Mesenchymal stem cell (in vitro differentiated cells and primary cell): ENCODE measurements around the gene ACOX3.

Experiments
- DNase-seq: peaks from one replicate; pipeline ENCODE4 v3.0.0-alpha.2; 2013
- H2AFZ ChIP-seq: one replicate; pipeline ENCODE4 v1.6.1; 2013; ENCODE audit warnings: low read depth, mild to moderate bottlenecking, control low read depth, inconsistent platforms, low read length, moderate library complexity
- H2AK5ac ChIP-seq: 2 replicates; pipeline ENCODE4 v1.6.1; 2013; ENCODE audit warnings: low read length, moderate library complexity, mild to moderate bottlenecking, inconsistent platforms; ENCODE audit not compliant: severe bottlenecking
- H2BK120ac ChIP-seq: one replicate; pipeline ENCODE4 v1.6.1; 2013; ENCODE audit warnings: low read depth, mild to moderate bottlenecking, inconsistent platforms, low read length, moderate library complexity
- H2BK12ac ChIP-seq, 2 experiments: one replicate each; pipeline ENCODE4 v1.6.1; 2013; ENCODE audit warnings: inconsistent platforms in 2 of 2, low read length in 2 of 2, mild to moderate bottlenecking in 2 of 2, moderate library complexity in 2 of 2, control low read depth in 1 of 2
- H2BK15ac ChIP-seq: one replicate; pipeline ENCODE4 v1.6.1; 2013; ENCODE audit warnings: mild to moderate bottlenecking, low read depth, inconsistent platforms; ENCODE audit not compliant: poor library complexity, severe bottlenecking
- H2BK5ac ChIP-seq: 2 replicates; pipeline ENCODE4 v1.6.1; 2013; ENCODE audit warnings: low read depth, mild to moderate bottlenecking, low read length, control low read depth, inconsistent platforms; ENCODE audit not compliant: poor library complexity, severe bottlenecking
- H3K14ac ChIP-seq, 2 experiments: one replicate each; pipeline ENCODE4 v1.6.1; 2013; ENCODE audit warnings: inconsistent platforms in 2 of 2, low read length in 2 of 2, control low read depth in 1 of 2, mild to moderate bottlenecking in 1 of 2, moderate library complexity in 1 of 2
- H3K18ac ChIP-seq, 2 experiments: one replicate each; pipeline ENCODE4 v1.6.1; 2013; ENCODE audit warnings: inconsistent platforms in 2 of 2, low read length in 2 of 2, control low read depth in 1 of 2, low read depth in 1 of 2, mild to moderate bottlenecking in 1 of 2
- H3K23ac ChIP-seq, 2 experiments: one replicate each; pipeline ENCODE4 v1.6.1; 2013; ENCODE audit warnings: inconsistent platforms in 2 of 2, low read length in 2 of 2, mild to moderate bottlenecking in 2 of 2, moderate library complexity in 2 of 2, control low read depth in 1 of 2
- H3K27ac ChIP-seq: 2 replicates; pipeline ENCODE4 v1.5.1; 2013; ENCODE audit warnings: mild to moderate bottlenecking, moderate library complexity, low read length, control low read depth, inconsistent platforms; ENCODE audit not compliant: poor library complexity, severe bottlenecking
- H3K27me3 ChIP-seq, 2 experiments: 2 replicates each; pipeline versions ENCODE4 v1.6.1 to v1.7.0; 2013; ENCODE audit warnings: low read length in 2 of 2, mild to moderate bottlenecking in 2 of 2, moderate library complexity in 2 of 2, control low read depth in 1 of 2, inconsistent platforms in 1 of 2; ENCODE audit not compliant: control insufficient read depth in 1 of 2, insufficient read depth in 1 of 2
- H3K36me3 ChIP-seq, 2 experiments: 2 replicates each; pipeline versions ENCODE4 v1.6.1 to v1.7.0; 2013; ENCODE audit warnings: low read length in 2 of 2, control low read depth in 1 of 2, inconsistent platforms in 1 of 2, low read depth in 1 of 2, mild to moderate bottlenecking in 1 of 2; ENCODE audit not compliant: insufficient read depth in 2 of 2, control insufficient read depth in 1 of 2
- H3K4ac ChIP-seq, 2 experiments: one replicate each; pipeline ENCODE4 v1.6.1; 2013; ENCODE audit warnings: inconsistent platforms in 2 of 2, low read length in 2 of 2, mild to moderate bottlenecking in 2 of 2, moderate library complexity in 2 of 2, control low read depth in 1 of 2, low read depth in 1 of 2
- H3K4me1 ChIP-seq: 2 replicates; pipeline ENCODE4 v1.6.1; 2013; ENCODE audit warnings: low read depth, low read length, control low read depth; ENCODE audit not compliant: control insufficient read depth, insufficient read depth
- H3K4me2 ChIP-seq: 2 replicates; pipeline ENCODE4 v1.6.1; 2013; ENCODE audit warnings: low read length, mild to moderate bottlenecking, inconsistent platforms; ENCODE audit not compliant: poor library complexity, severe bottlenecking
- H3K4me3 ChIP-seq, 2 experiments: 2 replicates each; pipeline versions ENCODE4 v1.5.1 to v1.7.0; 2013; ENCODE audit warnings: low read length in 2 of 2, mild to moderate bottlenecking in 2 of 2, control low read depth in 1 of 2, low read depth in 1 of 2; ENCODE audit not compliant: insufficient read depth in 1 of 2
- H3K79me1 ChIP-seq: replicated peaks from 2 replicates; pipeline ENCODE4 v1.6.1; 2013; ENCODE audit warnings: mild to moderate bottlenecking, control low read depth, low read length, inconsistent platforms; ENCODE audit not compliant: poor library complexity, severe bottlenecking
- H3K9ac ChIP-seq: 2 replicates; pipeline ENCODE4 v1.7.0; 2013; ENCODE audit warnings: mild to moderate bottlenecking, low read length, moderate library complexity
- H3K9me3 ChIP-seq: 2 replicates; pipeline ENCODE4 v1.7.0; 2013; ENCODE audit warnings: mild to moderate bottlenecking, low read length; ENCODE audit not compliant: control insufficient read depth
- H4K8ac ChIP-seq: one replicate; pipeline ENCODE4 v1.6.1; 2013; ENCODE audit warnings: inconsistent platforms, mild to moderate bottlenecking, low read length, moderate library complexity
- H4K91ac ChIP-seq: one replicate; pipeline ENCODE4 v1.6.1; 2013; ENCODE audit warnings: mild to moderate bottlenecking, low read length, inconsistent platforms
- WGBS: methylation state at CpG from one replicate; pipeline ENCODE4 v1.1.7; 2013; ENCODE audit warnings: mixed read lengths; 5-methylcytosine and 5-hydroxymethylcytosine counted together

The ACOX3 gene

DNA sequence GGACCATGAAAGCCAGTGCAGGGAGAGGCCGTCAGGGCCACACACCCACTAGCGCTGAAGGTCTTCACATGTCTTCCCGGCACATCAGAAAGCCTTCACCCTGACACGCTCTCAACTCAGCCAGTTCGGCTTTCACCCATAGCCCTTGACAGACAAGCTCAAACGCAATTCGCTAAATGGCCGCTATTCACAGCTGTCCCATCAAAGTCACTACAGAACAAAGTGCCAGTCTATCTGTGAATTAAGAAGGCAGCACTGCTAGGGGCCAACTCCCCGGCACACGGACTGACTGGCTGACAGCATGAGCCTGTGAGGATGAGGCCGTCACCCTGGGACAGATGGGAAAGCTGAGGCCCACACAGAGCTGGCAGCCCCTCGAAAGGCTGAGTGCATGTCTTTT lies 45.7 kb downstream of the ACOX3 start:
- Histone ChIP-seq H2BK5ac (no peak overlapping the region), H2AFZ (no peak overlapping the region), H3K27me3 (no peaks in the 10 kb centered on the region), H2BK120ac (no peak overlapping the region), H3K27ac (no peak overlapping the region), H2BK12ac (no peak overlapping the region), H4K8ac (no peak overlapping the region), H3K23ac (no peak overlapping the region), H3K4me1 (peaks cover 23% of the 10 kb centered on the region), H3K4me3 (peak overlapping the region in 1 of 2 experiments; percentile 55), H3K9ac (peak overlapping the region; percentile 82), H3K9me3 (no peaks in the 10 kb centered on the region), H3K18ac (no peak overlapping the region), H3K4me2 (no peak overlapping the region), H3K36me3 (peaks cover 37 to 48% of the 10 kb centered on the region in 2 experiments), H3K4ac (no peak overlapping the region), H2AK5ac (peak overlapping the region; percentile 12), H2BK15ac (no peak overlapping the region), H4K91ac (no peak overlapping the region), H3K79me1 (no peaks in the 10 kb centered on the region), H3K14ac (no peak overlapping the region)
- WGBS, result 97% methylated on average over 12 of the region's 12 CpGs
- no peak for DNase-seq

DNA sequence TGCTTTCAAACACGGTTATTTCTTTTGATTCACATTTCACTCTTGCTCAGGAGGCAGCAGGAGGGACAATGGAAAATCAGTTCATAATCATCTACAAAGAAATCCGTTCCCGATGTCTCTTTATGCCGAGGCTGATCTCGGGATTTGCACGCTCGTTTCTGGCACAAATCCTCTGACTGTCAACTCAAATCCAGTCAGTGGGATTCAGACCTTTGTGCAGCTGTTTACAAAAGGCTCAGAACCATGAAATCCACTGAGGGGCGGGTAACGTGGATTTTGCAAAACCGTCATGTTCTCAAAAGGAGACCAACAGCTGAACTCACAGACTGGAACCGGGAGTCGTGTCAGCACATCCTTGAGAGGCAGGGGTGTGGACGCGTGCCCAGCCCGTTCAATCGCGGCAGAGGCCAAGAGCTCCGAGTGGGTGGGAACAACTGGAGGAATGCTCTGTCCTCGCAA lies 46.4 kb downstream of the ACOX3 start:
- peak overlapping the region; percentile 82 for H3K9ac ChIP-seq
- H2BK12ac ChIP-seq, result no peak overlapping the region
- no peak overlapping the region for H2BK120ac ChIP-seq
- H3K36me3 ChIP-seq, result peaks cover 37 to 48% of the 10 kb centered on the region in 2 experiments
- H2BK5ac ChIP-seq, result no peak overlapping the region
- H3K4me3 ChIP-seq, result peak overlapping the region in 1 of 2 experiments; percentile 55
- H3K27me3 ChIP-seq, result no peaks in the 10 kb centered on the region
- no peaks in the 10 kb centered on the region for H3K9me3 ChIP-seq
- H3K14ac ChIP-seq, result no peak overlapping the region
- H3K4ac ChIP-seq, result no peak overlapping the region
- H2AFZ ChIP-seq, result no peak overlapping the region
- H3K18ac ChIP-seq, result no peak overlapping the region
- no peak overlapping the region for H2AK5ac ChIP-seq
- no peak overlapping the region for H2BK15ac ChIP-seq
- peaks cover 23% of the 10 kb centered on the region for H3K4me1 ChIP-seq
- H4K8ac ChIP-seq, result no peak overlapping the region
- WGBS, result 80% methylated on average over 19 of the region's 19 CpGs
- H3K4me2 ChIP-seq, result peak overlapping the region; percentile 11
- H3K27ac ChIP-seq, result peak overlapping the region; percentile 70
- DNase-seq, result no peak
- H3K79me1 ChIP-seq, result no peaks in the 10 kb centered on the region
- no peak overlapping the region for H4K91ac ChIP-seq
- H3K23ac ChIP-seq, result no peak overlapping the region

DNA sequence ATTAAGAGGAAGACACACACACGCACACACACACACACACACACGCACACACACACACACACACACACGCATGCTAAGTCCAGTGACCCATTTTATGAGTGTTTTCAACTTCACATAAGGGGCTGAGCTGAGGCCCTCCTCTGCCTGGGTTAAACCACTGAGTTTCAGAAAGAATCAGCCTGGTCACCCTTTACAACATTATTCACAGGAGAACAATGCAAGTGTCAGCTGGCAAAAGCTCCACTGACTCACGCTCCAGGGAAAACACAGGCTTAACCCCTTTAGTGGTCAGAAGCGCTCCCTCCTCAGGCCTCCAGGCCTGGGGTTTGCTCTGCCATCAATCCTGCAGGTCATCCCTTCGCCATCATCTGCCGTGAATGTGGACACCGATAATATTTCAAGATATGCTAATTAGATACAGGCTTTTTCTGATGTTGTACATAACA lies 46.9 kb downstream of the ACOX3 start:
- Histone ChIP-seq H3K27ac (peak overlapping the region; percentile 70), H2AK5ac (no peak overlapping the region), H3K18ac (no peak overlapping the region), H3K14ac (no peak overlapping the region), H2BK12ac (no peak overlapping the region), H4K91ac (no peak overlapping the region), H3K79me1 (no peaks in the 10 kb centered on the region), H3K4me3 (peak overlapping the region in 1 of 2 experiments; percentile 55), H4K8ac (no peak overlapping the region), H3K4me1 (peaks cover 24% of the 10 kb centered on the region), H2BK5ac (no peak overlapping the region), H2AFZ (no peak overlapping the region), H2BK15ac (no peak overlapping the region), H3K23ac (no peak overlapping the region), H3K27me3 (no peaks in the 10 kb centered on the region), H3K9me3 (no peaks in the 10 kb centered on the region), H3K9ac (peak overlapping the region; percentile 82), H3K4ac (no peak overlapping the region), H3K4me2 (no peak overlapping the region), H3K36me3 (peaks cover 37 to 48% of the 10 kb centered on the region in 2 experiments), H2BK120ac (no peak overlapping the region)
- DNase-seq, result peak; percentile 96
- 22% methylated on average over 7 of the region's 8 CpGs for WGBS

DNA sequence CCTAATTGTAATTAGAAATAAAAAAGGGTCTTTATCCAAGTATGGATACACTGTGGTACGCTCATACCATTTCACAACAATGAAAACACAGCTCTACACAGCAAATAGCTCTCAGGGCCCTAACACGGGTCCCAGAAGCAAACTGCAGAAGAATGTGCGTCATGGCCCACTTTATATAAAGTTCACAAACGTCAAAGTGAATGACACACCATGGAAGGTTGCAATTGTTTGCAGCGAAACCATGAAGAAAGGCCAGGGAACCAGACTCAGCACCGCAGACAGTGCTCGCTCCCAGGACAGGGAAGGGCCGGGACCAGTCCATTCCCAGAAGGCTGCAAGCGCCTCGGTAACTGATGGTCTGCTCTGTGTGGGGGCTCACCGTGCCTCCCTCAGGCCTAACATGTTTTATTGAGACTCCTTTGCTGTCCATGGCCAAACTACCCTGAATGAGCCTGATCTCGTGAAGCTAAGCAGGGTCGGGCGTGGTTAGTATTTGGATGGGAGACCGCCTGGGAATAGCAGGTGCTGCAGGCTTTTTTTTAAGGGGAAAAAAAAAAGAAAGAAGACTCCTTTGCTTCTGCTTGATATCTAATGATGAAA lies 47.8 kb downstream of the ACOX3 start:
- Histone ChIP-seq H3K9me3 (no peaks in the 10 kb centered on the region), H3K79me1 (no peaks in the 10 kb centered on the region), H2AK5ac (peak overlapping the region; percentile 20), H3K4me1 (peaks cover 31% of the 10 kb centered on the region), H3K23ac (peak overlapping the region in 1 of 2 experiments; percentile 23), H3K27ac (no peak overlapping the region), H3K36me3 (peaks cover 46 to 50% of the 10 kb centered on the region in 2 experiments), H2AFZ (no peak overlapping the region), H3K4ac (no peak overlapping the region), H2BK120ac (no peak overlapping the region), H3K14ac (no peak overlapping the region), H4K91ac (peak overlapping the region; percentile 52), H4K8ac (no peak overlapping the region), H2BK12ac (no peak overlapping the region), H3K9ac (peak overlapping the region; percentile 66), H2BK15ac (no peak overlapping the region), H3K27me3 (no peaks in the 10 kb centered on the region), H3K18ac (peak overlapping the region in 1 of 2 experiments; percentile 16), H3K4me2 (no peak overlapping the region), H3K4me3 (no peak overlapping the region), H2BK5ac (no peak overlapping the region)
- WGBS, result 92% methylated on average over 15 of the region's 15 CpGs
- no peak for DNase-seq
